GM19238 (cell line): ENCODE measurements around the gene TBC1D8.
"Not testable (repeated sequence)": the region's sequence is repeated elsewhere in the genome, so short reads cannot be mapped to it uniquely, and the experiment has no call there.

Experiments
- DNase-seq: peaks from one replicate; pipeline ENCODE4 v3.0.0; 2011; ENCODE audit warnings: low spot score; ENCODE audit not compliant: insufficient read length

The TBC1D8 gene

GRCh38 chr2:101064505-101064867 is 86.7 kb downstream of the TBC1D8 start:
- DNase-seq, result no peak

GRCh38 chr2:101064125-101064502 is 87.1 kb downstream of the TBC1D8 start:
- DNase-seq, result no peak

- no peak for DNase-seq
These were observed 87.6 kb downstream of the TBC1D8 start for GRCh38 chr2:101063352-101064124.

- DNase-seq, result no peak
These were observed 92.8 kb downstream of the TBC1D8 start for GRCh38 chr2:101058386-101058785.

GRCh38 chr2:101057051-101057933 is 93.9 kb downstream of the TBC1D8 start:
- no peak for DNase-seq

GRCh38 chr2:101053117-101053516 is 98.1 kb downstream of the TBC1D8 start:
- no peak for DNase-seq

- no peak for DNase-seq
These were observed 99.0 kb downstream of the TBC1D8 start for GRCh38 chr2:101052147-101052546.

GRCh38 chr2:101050886-101051285 is 100.3 kb downstream of the TBC1D8 start:
- DNase-seq, result not testable (repeated sequence)

- DNase-seq, result no peak
These were observed 102.4 kb downstream of the TBC1D8 start for GRCh38 chr2:101048756-101049155.

GRCh38 chr2:101047774-101048173 is 103.4 kb downstream of the TBC1D8 start:
- DNase-seq, result no peak

- no peak for DNase-seq
These were observed 104.0 kb downstream of the TBC1D8 start for GRCh38 chr2:101047075-101047766.

GRCh38 chr2:101045330-101045729 is 105.9 kb downstream of the TBC1D8 start:
- no peak for DNase-seq

- DNase-seq, result no peak
These were observed 109.8 kb downstream of the TBC1D8 start for GRCh38 chr2:101041413-101041812.

GRCh38 chr2:101040761-101041160 is 110.4 kb downstream of the TBC1D8 start:
- DNase-seq, result no peak

GRCh38 chr2:101040072-101040471 is 111.1 kb downstream of the TBC1D8 start:
- no peak for DNase-seq

GRCh38 chr2:101038455-101039255 is 112.5 kb downstream of the TBC1D8 start:
- no peak for DNase-seq

GRCh38 chr2:101037161-101037755 is 113.9 kb downstream of the TBC1D8 start:
- no peak for DNase-seq

- DNase-seq, result no peak
These were observed 114.6 kb downstream of the TBC1D8 start for GRCh38 chr2:101036562-101036961.

- no peak for DNase-seq
These were observed 119.0 kb downstream of the TBC1D8 start for GRCh38 chr2:101032084-101032776.

- no peak for DNase-seq
These were observed 120.2 kb downstream of the TBC1D8 start for GRCh38 chr2:101030866-101031554.
